Activated naive CD8-positive, alpha-beta T cell treated with anti-CD3 and anti-CD28 coated beads, Interleukin-2, amount 50 U/mL, for 16 hours (primary cell): ENCODE data around the gene NRROS.

Experiments
- DNase-seq: peaks from one replicate; pipeline ENCODE4 v3.0.0-alpha.2; 2020; ENCODE audit warnings: low read depth, low spot score

The NRROS gene

GRCh38 chr3:196684548-196685407, 45.3 kb downstream of the NRROS start:
- DNase-seq = no peak

- no peak for DNase-seq
Measured at GRCh38 chr3:196686436-196686835, 46.9 kb downstream of the NRROS start.

GRCh38 chr3:196688349-196688748, 48.9 kb downstream of the NRROS start:
- DNase-seq = no peak

GRCh38 chr3:196689941-196690660, 50.6 kb downstream of the NRROS start:
- no peak for DNase-seq

GRCh38 chr3:196691386-196691785, 51.9 kb downstream of the NRROS start:
- no peak for DNase-seq

- DNase-seq = no peak
Measured at GRCh38 chr3:196694202-196694638, 54.7 kb downstream of the NRROS start.

GRCh38 chr3:196694941-196695848, 55.7 kb downstream of the NRROS start:
- DNase-seq = no peak

DNA sequence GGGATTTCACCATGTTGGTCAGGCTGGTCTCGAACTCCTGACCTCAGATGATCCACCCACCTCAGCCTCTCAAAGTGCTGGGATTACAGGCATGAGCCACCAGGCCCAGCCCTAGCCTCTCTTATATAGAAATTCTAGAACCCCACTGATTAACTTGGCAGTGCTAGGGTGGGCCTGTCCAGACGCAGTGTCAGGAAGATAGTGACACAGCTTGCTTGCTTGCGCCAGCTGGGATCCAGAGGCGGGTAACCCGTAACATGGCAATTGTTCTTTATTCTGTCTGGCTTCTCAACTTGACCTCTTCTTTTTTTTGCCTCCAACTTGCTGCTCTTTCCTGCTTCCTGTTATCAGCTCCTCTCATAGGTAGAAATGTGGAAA, 56.3 kb downstream of the NRROS start:
- DNase-seq = no peak

DNA sequence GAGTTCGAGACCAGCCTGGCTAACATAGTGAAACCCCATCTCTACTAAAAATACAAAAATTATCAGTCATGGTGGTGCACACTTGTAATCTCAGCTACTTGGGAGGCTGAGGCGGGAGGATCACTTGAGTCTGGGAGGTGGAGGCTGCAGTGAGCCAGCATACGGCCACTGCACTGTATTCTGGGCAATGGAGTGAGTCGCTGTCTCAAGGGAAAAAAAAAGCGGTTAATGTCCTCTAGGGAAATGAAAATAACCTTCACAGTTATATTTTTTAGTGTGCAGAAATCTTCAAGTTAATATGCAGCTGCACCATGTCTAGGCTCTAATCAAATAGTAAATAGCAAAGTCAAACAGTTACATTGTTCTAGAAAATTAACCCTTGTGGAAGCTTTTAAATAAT, 57.8 kb downstream of the NRROS start:
- no peak for DNase-seq

DNA sequence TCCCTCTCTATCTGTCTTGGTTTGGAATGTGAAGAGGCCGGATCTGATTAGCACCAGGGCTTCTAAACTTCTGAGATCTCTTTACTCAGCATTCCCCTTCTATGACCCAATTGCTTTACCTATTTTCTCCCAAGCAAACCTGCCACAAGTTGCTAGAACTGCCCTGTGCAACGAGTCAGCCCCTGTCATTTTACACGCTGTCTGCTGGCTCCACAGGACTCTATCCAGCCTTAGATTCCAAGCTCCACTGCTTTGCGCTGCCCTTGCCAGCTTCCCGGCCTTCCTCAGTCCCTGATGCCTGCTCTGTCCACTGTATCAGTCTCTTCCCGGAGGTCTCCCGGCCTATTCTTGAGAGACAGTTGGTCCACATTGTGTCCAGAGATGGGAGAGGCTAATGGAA, 60.3 kb downstream of the NRROS start:
- no peak for DNase-seq

- no peak for DNase-seq
Measured at GRCh38 chr3:196700801-196701200, 61.3 kb downstream of the NRROS start.

- no peak for DNase-seq
Measured at GRCh38 chr3:196706327-196706726, 66.8 kb downstream of the NRROS start.

DNA sequence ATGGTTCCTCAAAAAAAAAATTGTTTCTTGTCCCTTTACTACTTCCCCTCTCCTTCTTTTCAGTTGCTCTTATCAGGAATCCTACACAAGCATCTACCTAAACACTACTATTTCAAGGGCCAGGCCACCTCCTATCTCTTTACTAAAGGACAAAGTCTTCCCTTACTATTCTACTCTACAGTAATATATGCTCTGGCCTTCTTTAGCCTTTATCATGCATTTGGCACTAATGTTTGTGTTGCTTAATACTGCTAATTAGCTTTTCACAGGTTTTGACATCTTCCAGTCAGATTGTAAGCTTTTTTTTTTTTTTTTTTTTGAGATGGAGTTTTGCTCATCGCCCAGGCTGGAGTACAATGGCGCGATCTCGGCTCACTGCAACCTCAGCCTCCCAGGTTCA, 67.2 kb downstream of the NRROS start:
- no peak for DNase-seq

- no peak for DNase-seq
Measured at GRCh38 chr3:196707566-196707965, 68.1 kb downstream of the NRROS start.

DNA sequence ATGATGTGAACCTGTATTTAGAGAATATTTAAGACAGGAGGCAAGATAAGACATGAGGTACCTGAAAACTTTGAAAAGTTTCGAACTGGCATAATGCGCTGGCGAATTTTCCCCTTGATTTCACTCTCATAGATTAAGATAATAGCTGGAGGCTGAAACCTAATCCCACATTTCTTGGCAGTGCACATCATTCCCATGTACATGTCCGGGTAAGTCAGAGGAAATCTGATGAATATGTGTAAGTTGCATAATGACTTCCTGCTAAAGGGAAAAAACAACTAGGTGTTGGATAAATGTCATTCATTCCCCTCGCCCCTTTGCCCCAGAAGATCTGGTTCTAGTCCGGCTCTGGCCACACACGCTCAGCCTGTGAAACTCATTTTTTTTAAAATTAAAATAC, 69.0 kb downstream of the NRROS start:
- no peak for DNase-seq
